OCI-LY7 (cell line): ENCODE results near the gene CHD9. TPM values are rescaled to one million over a fixed set of nuclear protein-coding genes. Genes with fewer than 3 reads are reported as not detected.

Experiments
- BruUV-seq: library from RNA; stranded (reverse); fragments of 400-500 nt; replicated peaks from 2 replicates; lab custom pipeline; 2021; lab: Mats Ljungman, UMichigan
- CTCF ChIA-PET: fragments of 300-600 bp; sonication (Branson Sonifier 250); formaldehyde crosslinking; loops from one replicate; lab custom pipeline; 2022; ENCODE audit warnings: antibody characterized with exemption; ENCODE audit not compliant: unreplicated experiment; lab: Charles Lee
- POLR2A ChIA-PET: fragments of 300-600 bp; sonication (Branson Sonifier 250); formaldehyde crosslinking; loops from one replicate; lab custom pipeline; 2022; ENCODE audit warnings: antibody characterized with exemption; lab: Charles Lee
- DNase-seq: peaks from one replicate; pipeline ENCODE4 v3.0.0-alpha.2; 2015; ENCODE audit warnings: low spot score
- H2AFZ ChIP-seq: fragments of 200-600 bp; sonication (generic), shearing (Covaris generic); 2 replicates; pipeline ENCODE4 v1.6.1; 2014; ENCODE audit warnings: mild to moderate bottlenecking, antibody characterized with exemption, low read length, moderate library complexity
- H3K27ac ChIP-seq: fragments of 200-600 bp; sonication (generic); 2 replicates; pipeline ENCODE4 v1.5.1; 2014; ENCODE audit warnings: mixed run types, low read depth, mild to moderate bottlenecking, moderate library complexity, low read length, inconsistent platforms; ENCODE audit not compliant: poor library complexity, severe bottlenecking
- H3K36me3 ChIP-seq: fragments of 200-600 bp; sonication (generic); 2 replicates; pipeline ENCODE4 v1.6.1; 2014; ENCODE audit warnings: mild to moderate bottlenecking, antibody characterized with exemption, low read length, moderate library complexity, mixed read lengths; ENCODE audit not compliant: insufficient read depth
- H3K4me1 ChIP-seq: fragments of 200-600 bp; sonication (generic); 2 replicates; pipeline ENCODE4 v1.5.1; 2014; ENCODE audit warnings: mild to moderate bottlenecking, low read length; ENCODE audit not compliant: insufficient read depth, poor library complexity, severe bottlenecking
- H3K4me2 ChIP-seq: fragments of 200-600 bp; sonication (generic); 2 replicates; pipeline ENCODE4 v1.6.1; 2014; ENCODE audit warnings: mild to moderate bottlenecking, low read length
- H3K4me3 ChIP-seq: fragments of 200-600 bp; sonication (generic); 2 replicates; pipeline ENCODE4 v1.5.1; 2014; ENCODE audit warnings: mild to moderate bottlenecking, low read depth, low read length; ENCODE audit not compliant: poor library complexity, severe bottlenecking
- H3K79me2 ChIP-seq: fragments of 200-600 bp; sonication (generic); 2 replicates; pipeline ENCODE4 v1.6.1; 2016; ENCODE audit warnings: low read depth, mild to moderate bottlenecking, low read length, moderate library complexity, mixed read lengths; ENCODE audit not compliant: insufficient read depth
- H3K9me2 ChIP-seq: fragments of 200-600 bp; sonication (generic); 2 replicates; pipeline ENCODE4 v1.6.1; 2016; ENCODE audit warnings: mild to moderate bottlenecking, low read length, mixed read lengths; ENCODE audit not compliant: insufficient read depth
- H3K9me3 ChIP-seq: fragments of 200-600 bp; sonication (generic); 2 replicates; pipeline ENCODE4 v1.6.1; 2014; ENCODE audit warnings: mild to moderate bottlenecking, mixed run types, low read length, mixed read lengths
- H4K20me1 ChIP-seq: fragments of 200-600 bp; sonication (generic); 2 replicates; pipeline ENCODE4 v1.6.1; 2014; ENCODE audit warnings: mild to moderate bottlenecking, antibody characterized with exemption, low read length, moderate library complexity, mixed read lengths; ENCODE audit not compliant: insufficient read depth
- CTCF ChIP-seq: fragments of 200-600 bp; sonication (generic); conservative IDR thresholded peaks from 2 replicates; pipeline ENCODE4 v1.5.1; 2014; ENCODE audit warnings: mild to moderate bottlenecking, antibody characterized with exemption, low read length, moderate library complexity, mixed read lengths
- EZH2phosphoT487 ChIP-seq: fragments of 200-600 bp; sonication (generic); IDR thresholded peaks from 2 replicates; pipeline ENCODE4 v1.6.1; 2018; ENCODE audit warnings: low read depth, borderline replicate concordance, mild to moderate bottlenecking, mixed run types, antibody characterized with exemption, low read length, moderate library complexity, mixed read lengths
- intact Hi-C: fragments of 100-400 bp; cut with micrococcal nuclease; formaldehyde crosslinking; loops from one replicate; pipeline ENCODE4 v1.10.0; 2022; ENCODE audit not compliant: unreplicated experiment
- total RNA-seq, 2 experiments: library from RNA; depleted of rRNA in 1 of 2; stranded (reverse); fragments of >200 nt in 1 of 2; shearing (Covaris generic) in 1 of 2; gene quantifications; 2 replicates each; pipeline ENCODE4 v1.2.3, GENCODE V29; 2014 to 2022

Gene CHD9
- total RNA-seq, 2 experiments from 2014 or later: 52.6 to 85.9 TPM

DNA sequence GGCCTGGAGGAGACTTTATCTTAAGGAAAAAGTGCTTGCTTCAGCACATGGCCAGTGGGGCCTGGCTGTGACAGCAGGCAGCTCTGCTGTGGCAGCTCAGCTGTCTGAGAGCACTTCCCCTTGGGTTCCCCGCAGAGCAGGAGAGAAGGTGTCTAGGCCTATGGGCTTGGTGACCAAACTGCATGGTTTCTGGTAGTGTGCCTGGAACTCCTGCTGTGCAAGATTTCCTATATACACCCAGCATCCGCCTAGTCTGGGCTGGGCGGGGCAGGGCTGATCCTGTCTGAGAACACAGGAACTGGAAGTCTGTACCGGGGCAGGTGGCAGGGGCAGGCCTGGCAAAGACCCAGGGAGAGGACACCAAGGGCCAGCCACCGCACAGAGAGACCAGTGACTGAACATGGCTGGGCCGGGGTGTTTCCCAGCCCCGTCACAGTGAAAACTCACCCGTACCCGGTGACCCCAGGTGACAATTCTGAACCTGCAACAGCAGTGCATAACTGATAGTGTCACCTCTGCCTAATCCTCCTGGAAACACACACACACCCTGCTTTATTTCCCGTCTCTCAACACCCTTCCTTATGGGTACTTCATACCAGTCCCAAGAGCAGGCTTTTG, 39.3 kb downstream of the CHD9 start:
- peak overlapping the region; percentile 75 for H3K4me2 ChIP-seq
- POLR2A ChIA-PET: interaction anchor here (0.7 to 2.0 kb wide), 4 partner anchors 11 to 73 kb away, joined by 3 to 10 read pairs (median 6); no protein-coding TSS in a partner anchor

GRCh38 chr16:53097190-53097589, 42.4 kb downstream of the CHD9 start:
- no peaks in the 10 kb centered on the region for H4K20me1 ChIP-seq
- no peaks in the 10 kb centered on the region for H3K9me3 ChIP-seq
- POLR2A ChIA-PET: interaction anchor here (0.7 to 8.1 kb wide), 6 partner anchors 10 to 110 kb away, joined by 3 to 77 read pairs (median 6); partner anchors contain the start of gene CHD9
- peak overlapping the region; percentile 80 for H3K4me2 ChIP-seq
- BruUV-seq: no TSS peak
- H2AFZ ChIP-seq: no peak overlapping the region
- TF ChIP-seq CTCF (no peak), EZH2phosphoT487 (no peak)
- intact Hi-C loops: no loop called here
- DNase-seq: no peak
- no peak overlapping the region for H3K4me3 ChIP-seq
- CTCF ChIA-PET: no interaction called here
- peaks cover 81% of the 10 kb centered on the region for H3K79me2 ChIP-seq
- H3K4me1 ChIP-seq: peaks cover 87% of the 10 kb centered on the region
- no peaks in the 10 kb centered on the region for H3K9me2 ChIP-seq
- peak overlapping the region; percentile 97 for H3K27ac ChIP-seq
- H3K36me3 ChIP-seq: peaks cover 16% of the 10 kb centered on the region

More for the DNA sequence above, 39.3 kb downstream of the CHD9 start:
- H4K20me1 ChIP-seq: no peaks in the 10 kb centered on the region
- no TSS peak for BruUV-seq
- peak; percentile 71 for DNase-seq
- peak overlapping the region; percentile 32 for H3K4me3 ChIP-seq
- CTCF ChIA-PET: interaction anchor here (1.8 kb wide), 1 partner anchor 29 kb away, joined by 6 read pairs; no protein-coding TSS in a partner anchor
- H3K79me2 ChIP-seq: peaks cover 70% of the 10 kb centered on the region
- peaks cover 91% of the 10 kb centered on the region for H3K4me1 ChIP-seq
- intact Hi-C loops: no loop called here
- peaks cover 16% of the 10 kb centered on the region for H3K36me3 ChIP-seq
- H3K9me3 ChIP-seq: no peaks in the 10 kb centered on the region
- no peaks in the 10 kb centered on the region for H3K9me2 ChIP-seq
- no peak for TF ChIP-seq CTCF
- no peak for TF ChIP-seq EZH2phosphoT487
- H2AFZ ChIP-seq: peak overlapping the region; percentile 23; the same call in 1 of the 2 replicates
- peak overlapping the region; percentile 79 for H3K27ac ChIP-seq
